ENCODE results near the gene SPTLC1. TPM values are rescaled to one million over a fixed set of nuclear protein-coding genes. Genes with fewer than 3 reads are reported as not detected.

Gene SPTLC1
- total and polyA plus RNA-seq, 11 donors = 10.6 to 41.0 (median 22.1) TPM

- Histone ChIP-seq H3K36me3 (peaks cover 0 to 82% (median 75%) of the 10 kb centered on the region in 9 donors), H3K4me1 (no peaks in the 10 kb centered on the region), H3K4me3 (no peak overlapping the region), H3K9me3 (peaks cover 0 to 29% (median 10%) of the 10 kb centered on the region in 12 donors), H3K27me3 (no peaks in the 10 kb centered on the region), H3K27ac (no peak overlapping the region)
- intact Hi-C loops (cut with DNase I) = no loop called here
- WGBS, 4 donors = 93 to 97% (median 94%) methylated on average over 1 of the region's 1 CpG
- TF ChIP-seq POLR2A (IDR thresholded peaks at IDR 0.05) = no peak
- no peak for TF ChIP-seq CTCF (IDR thresholded peaks at IDR 0.05)
- DNase-seq (no peak), ATAC-seq (no peak)
These were observed 73.0 kb downstream of the SPTLC1 start for GRCh38 chr9:92042260-92042659.

GRCh38 chr9:92036756-92037155 lies 78.5 kb downstream of the SPTLC1 start:
- Histone ChIP-seq H3K36me3 (peaks cover 0 to 80% (median 66%) of the 10 kb centered on the region in 9 donors), H3K4me3 (no peak overlapping the region), H3K4me1 (no peaks in the 10 kb centered on the region), H3K9me3 (peaks cover 0 to 11% (median 3%) of the 10 kb centered on the region in 12 donors), H3K27ac (peak overlapping the region in 11 of 12 donors; percentile 23 to 86 (median 58)), H3K27me3 (no peaks in the 10 kb centered on the region)
- intact Hi-C loops (cut with DNase I) = no loop called here
- ATAC-seq = no peak
- no peak for TF ChIP-seq POLR2A (IDR thresholded peaks at IDR 0.05)
- TF ChIP-seq CTCF (IDR thresholded peaks at IDR 0.05) = no peak
- no peak for DNase-seq
- 79 to 81% (median 81%) methylated on average over 2 of the region's 2 CpGs for WGBS, 4 donors

- DNase-seq (no peak), ATAC-seq (peak; percentile 32 to 55 (median 44))
- Histone ChIP-seq H3K9me3 (peaks cover 0 to 8% (median under 1%) of the 10 kb centered on the region in 12 donors), H3K4me1 (no peaks in the 10 kb centered on the region), H3K27me3 (no peaks in the 10 kb centered on the region), H3K27ac (peak overlapping the region in 11 of 12 donors; percentile 23 to 86 (median 58)), H3K4me3 (peak overlapping the region in 2 of 12 donors; percentile 1 to 17), H3K36me3 (peaks cover 0 to 80% (median 66%) of the 10 kb centered on the region in 9 donors)
- intact Hi-C loops (cut with DNase I) = no loop called here
- 72 to 90% (median 85%) methylated on average over 5 of the region's 5 CpGs for WGBS, 4 donors
- TF ChIP-seq CTCF (IDR thresholded peaks at IDR 0.05) = no peak
- no peak for TF ChIP-seq POLR2A (IDR thresholded peaks at IDR 0.05)
These were observed 78.8 kb downstream of the SPTLC1 start for GRCh38 chr9:92036411-92036746.

- H3K36me3 ChIP-seq = peaks cover 0 to 84% (median 67%) of the 10 kb centered on the region in 9 donors
These were observed 79.4 kb downstream of the SPTLC1 start for GRCh38 chr9:92035687-92036410.

More at GRCh38 chr9:92035687-92036410, 79.4 kb downstream of the SPTLC1 start:
- H3K27me3 ChIP-seq = no peaks in the 10 kb centered on the region
- peak in 4 of 5 donors; percentile 25 to 53 (median 30) for DNase-seq
- peaks cover 0 to 2% (median 0%) of the 10 kb centered on the region in 12 donors for H3K9me3 ChIP-seq
- intact Hi-C loops (cut with DNase I) = no loop called here
- TF ChIP-seq CTCF (IDR thresholded peaks at IDR 0.05) = no peak
- no peak for TF ChIP-seq POLR2A (IDR thresholded peaks at IDR 0.05)
- no peaks in the 10 kb centered on the region for H3K4me1 ChIP-seq
- WGBS, 4 donors = 71 to 84% (median 80%) methylated on average over 12 of the region's 12 CpGs
- H3K27ac ChIP-seq = peak overlapping the region in 11 of 12 donors; percentile 23 to 86 (median 58)
- peak; percentile 79 to 91 (median 82) for ATAC-seq
- H3K4me3 ChIP-seq = peak overlapping the region in 2 of 12 donors; percentile 1 to 17
